GM12865 (cell line): ENCODE results near the gene YAF2.

ENCODE experiments used
- DNase-seq: peaks from one replicate; pipeline ENCODE4 v3.0.0; 2010; ENCODE audit warnings: low read depth
- H3K4me3 ChIP-seq: 2 replicates; pipeline ENCODE4 v1.5.1; 2011; ENCODE audit warnings: mild to moderate bottlenecking, low read depth, low read length, control low read depth
- CTCF ChIP-seq: IDR thresholded peaks from 2 replicates; pipeline ENCODE4 v1.5.1; 2011; ENCODE audit warnings: low read length, control low read depth, low read depth, inconsistent platforms; ENCODE audit not compliant: insufficient read depth; ENCODE audit errors: missing control alignments

Gene YAF2

GRCh38 chr12:42270596-42270995, 32.5 kb upstream of the YAF2 start:
- DNase-seq, result no peak
- TF ChIP-seq CTCF, result no peak
- no peak overlapping the region for H3K4me3 ChIP-seq

- TF ChIP-seq CTCF, result no peak
- DNase-seq, result no peak
- H3K4me3 ChIP-seq, result no peak overlapping the region
These were observed 29.6 kb upstream of the YAF2 start for GRCh38 chr12:42267413-42268190.

GRCh38 chr12:42266579-42267230, 28.7 kb upstream of the YAF2 start:
- no peak overlapping the region for H3K4me3 ChIP-seq
- no peak for DNase-seq
- TF ChIP-seq CTCF, result no peak

- no peak for TF ChIP-seq CTCF
- DNase-seq, result no peak
- no peak overlapping the region for H3K4me3 ChIP-seq
These were observed 24.2 kb upstream of the YAF2 start for GRCh38 chr12:42262271-42262670.

GRCh38 chr12:42261708-42262107, 23.7 kb upstream of the YAF2 start:
- DNase-seq, result peak; percentile 35
- no peak overlapping the region for H3K4me3 ChIP-seq
- TF ChIP-seq CTCF, result no peak

- no peak overlapping the region for H3K4me3 ChIP-seq
- no peak for TF ChIP-seq CTCF
- DNase-seq, result no peak
These were observed 22.5 kb upstream of the YAF2 start for GRCh38 chr12:42260518-42260917.

GRCh38 chr12:42259699-42260098, 21.7 kb upstream of the YAF2 start:
- no peak for DNase-seq
- no peak for TF ChIP-seq CTCF
- no peak overlapping the region for H3K4me3 ChIP-seq
